ENCODE results near the gene STK25.

GRCh38 chr2:241467777-241468475 is 40.5 kb downstream of the STK25 start:
- TF ChIP-seq CTCF (IDR thresholded peaks at IDR 0.05; ENCODE audit: low read depth, low read length) (no peak), EZH2phosphoT487 (IDR thresholded peaks at IDR 0.05; ENCODE audit: low read depth) (no peak)
